ENCODE data around the gene HAP1. TPM values are rescaled to one million over a fixed set of nuclear protein-coding genes. Genes with fewer than 3 reads are reported as not detected.

Gene HAP1
- total RNA-seq, 1 donor from 2014 or later, result 0.62 TPM

DNA sequence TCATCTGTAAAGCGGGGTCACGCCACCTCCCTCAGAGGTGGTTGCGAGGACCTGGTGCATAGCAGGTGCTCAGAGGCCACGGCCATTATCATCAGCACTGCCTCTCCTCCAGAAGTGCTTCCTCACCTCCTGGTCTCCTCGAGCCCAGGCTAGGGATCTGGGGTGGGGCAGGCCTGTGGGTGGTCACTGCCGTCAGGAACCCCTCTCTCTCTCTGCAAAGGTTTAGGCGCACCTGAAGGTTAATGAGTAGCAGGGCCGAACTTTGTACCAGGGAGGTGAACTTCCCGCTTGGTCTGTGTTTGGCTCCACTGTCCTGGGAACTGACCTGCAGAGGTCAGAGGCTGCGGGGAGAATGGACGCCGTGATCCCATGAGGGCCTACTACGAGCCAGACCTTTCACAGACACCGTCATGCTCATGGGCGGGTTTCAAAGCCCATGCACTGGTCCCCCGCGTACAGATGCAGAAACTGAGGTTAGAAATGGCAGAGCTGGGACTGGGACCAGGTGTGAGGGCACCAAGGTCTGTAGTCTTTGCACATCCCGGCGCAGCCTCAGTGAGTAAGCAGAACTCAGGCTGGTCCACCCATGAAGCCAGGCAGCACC, 38.2 kb upstream of the HAP1 start:
- Histone ChIP-seq H3K4me1 (peaks cover 62% of the 10 kb centered on the region), H3K4me3 (no peak overlapping the region), H3K27ac (peak overlapping the region; percentile 46), H3K9me3 (no peaks in the 10 kb centered on the region), H3K36me3 (peaks cover 45% of the 10 kb centered on the region), H3K27me3 (ENCODE audit: low read depth) (no peaks in the 10 kb centered on the region)
- intact Hi-C loops (cut with DNase I), result no loop called here
- TF ChIP-seq, protein P1, sequence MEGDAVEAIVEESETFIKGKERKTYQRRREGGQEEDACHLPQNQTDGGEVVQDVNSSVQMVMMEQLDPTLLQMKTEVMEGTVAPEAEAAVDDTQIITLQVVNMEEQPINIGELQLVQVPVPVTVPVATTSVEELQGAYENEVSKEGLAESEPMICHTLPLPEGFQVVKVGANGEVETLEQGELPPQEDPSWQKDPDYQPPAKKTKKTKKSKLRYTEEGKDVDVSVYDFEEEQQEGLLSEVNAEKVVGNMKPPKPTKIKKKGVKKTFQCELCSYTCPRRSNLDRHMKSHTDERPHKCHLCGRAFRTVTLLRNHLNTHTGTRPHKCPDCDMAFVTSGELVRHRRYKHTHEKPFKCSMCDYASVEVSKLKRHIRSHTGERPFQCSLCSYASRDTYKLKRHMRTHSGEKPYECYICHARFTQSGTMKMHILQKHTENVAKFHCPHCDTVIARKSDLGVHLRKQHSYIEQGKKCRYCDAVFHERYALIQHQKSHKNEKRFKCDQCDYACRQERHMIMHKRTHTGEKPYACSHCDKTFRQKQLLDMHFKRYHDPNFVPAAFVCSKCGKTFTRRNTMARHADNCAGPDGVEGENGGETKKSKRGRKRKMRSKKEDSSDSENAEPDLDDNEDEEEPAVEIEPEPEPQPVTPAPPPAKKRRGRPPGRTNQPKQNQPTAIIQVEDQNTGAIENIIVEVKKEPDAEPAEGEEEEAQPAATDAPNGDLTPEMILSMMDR (IDR thresholded peaks at IDR 0.05), result no peak
- ATAC-seq (no peak), DNase-seq (no peak)

DNA sequence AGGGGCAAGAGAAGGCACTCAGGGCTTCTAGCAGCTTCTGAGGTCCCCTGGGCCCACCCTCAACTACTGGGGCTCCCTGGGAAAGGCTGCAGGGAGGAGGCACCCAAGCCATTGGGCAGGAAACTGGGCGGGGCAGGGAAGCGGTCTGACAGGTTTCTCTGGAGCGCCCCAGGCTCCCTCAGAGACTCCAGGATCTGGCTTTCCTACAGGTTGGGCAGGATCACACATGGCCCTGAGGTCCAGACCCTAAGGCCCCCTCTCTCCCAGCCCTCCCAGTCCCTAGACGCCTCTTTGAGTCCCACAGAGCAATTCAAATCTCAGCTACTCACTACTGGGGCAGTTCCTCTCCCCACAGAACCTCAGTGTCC, 37.8 kb upstream of the HAP1 start:
- TF ChIP-seq, protein P1 (IDR thresholded peaks at IDR 0.05), result no peak
- peaks cover 50% of the 10 kb centered on the region for H3K36me3 ChIP-seq
- ATAC-seq, result peak; percentile 84 to 85
- no peaks in the 10 kb centered on the region for H3K9me3 ChIP-seq
- intact Hi-C loops (cut with DNase I), result no loop called here
- peaks cover 57% of the 10 kb centered on the region for H3K4me1 ChIP-seq
- DNase-seq, result peak; percentile 85
- H3K4me3 ChIP-seq, result no peak overlapping the region
- peak overlapping the region; percentile 46 for H3K27ac ChIP-seq
- no peaks in the 10 kb centered on the region for H3K27me3 ChIP-seq (ENCODE audit: low read depth)

DNA sequence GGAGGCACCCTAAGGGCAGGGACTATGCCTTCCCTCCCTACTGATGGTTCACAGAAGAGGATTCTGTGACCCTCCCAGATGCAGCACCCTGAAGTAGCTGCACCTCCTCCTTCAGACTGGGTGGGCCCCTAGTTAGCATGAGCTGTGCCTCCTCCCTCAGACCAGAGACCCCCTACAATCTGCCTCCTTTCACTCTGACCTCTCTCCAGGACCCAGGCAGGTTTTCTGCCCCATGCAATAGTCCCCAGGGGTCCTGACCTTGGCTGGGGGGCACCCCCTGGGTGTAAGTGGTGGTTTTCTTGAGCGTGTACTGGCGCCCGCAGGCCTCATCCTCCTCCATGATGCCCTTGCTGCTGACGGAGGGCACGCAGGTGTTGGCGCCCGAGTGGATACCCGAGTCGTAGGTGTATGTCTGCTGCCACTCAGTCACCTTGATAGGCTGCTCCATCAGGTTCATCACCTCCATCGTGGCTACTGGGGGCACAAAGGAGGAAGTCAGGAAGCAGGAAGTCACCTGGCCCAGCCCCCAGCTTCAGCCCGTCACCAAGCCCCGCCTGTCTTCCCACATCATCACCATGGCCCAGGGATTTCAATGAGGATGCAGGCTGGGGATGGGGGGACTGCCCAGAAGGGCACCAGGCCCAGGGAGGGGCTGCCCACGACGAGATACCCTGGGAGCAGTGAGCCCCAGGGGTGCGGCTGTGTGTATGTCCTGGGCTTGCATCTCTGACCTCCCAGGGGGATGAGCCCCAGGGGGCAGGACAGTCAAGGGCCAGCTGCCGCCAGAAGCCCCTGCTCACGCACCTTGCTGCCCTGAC, 37.2 kb upstream of the HAP1 start:
- Histone ChIP-seq H3K4me1 (peaks cover 51% of the 10 kb centered on the region), H3K27me3 (ENCODE audit: low read depth) (no peaks in the 10 kb centered on the region), H3K27ac (peak overlapping the region; percentile 46), H3K4me3 (no peak overlapping the region), H3K9me3 (no peaks in the 10 kb centered on the region), H3K36me3 (peaks cover 56% of the 10 kb centered on the region)
- TF ChIP-seq, protein P1 (IDR thresholded peaks at IDR 0.05), result no peak
- ATAC-seq (peak in 1 of 2 donors; percentile 1), DNase-seq (no peak)
- intact Hi-C loops (cut with DNase I), result no loop called here

DNA sequence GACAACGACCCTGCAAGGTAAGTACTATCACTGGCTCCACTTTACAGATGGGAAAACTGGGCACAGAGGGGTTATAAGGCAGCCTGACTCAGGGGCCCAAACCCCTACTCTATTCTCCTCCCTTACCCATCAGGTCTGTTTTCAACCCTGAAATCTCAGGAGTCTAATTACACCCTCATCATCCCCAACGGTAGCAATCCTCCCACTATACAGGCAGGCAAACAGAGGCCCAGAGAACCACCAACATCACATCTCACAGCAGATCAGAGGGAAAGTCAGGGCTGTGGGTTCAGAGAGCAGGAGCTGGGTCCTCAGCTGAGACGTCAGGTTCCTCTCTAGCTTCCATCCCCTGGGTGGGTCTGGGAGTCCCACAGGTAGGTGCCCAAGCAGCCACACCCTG, 35.5 kb upstream of the HAP1 start:
- TF ChIP-seq, protein P1 (IDR thresholded peaks at IDR 0.05), result no peak
- Histone ChIP-seq H3K27ac (no peak overlapping the region), H3K36me3 (peaks cover 72% of the 10 kb centered on the region), H3K4me1 (peaks cover 35% of the 10 kb centered on the region), H3K9me3 (no peaks in the 10 kb centered on the region), H3K27me3 (ENCODE audit: low read depth) (no peaks in the 10 kb centered on the region), H3K4me3 (no peak overlapping the region)
- ATAC-seq (no peak), DNase-seq (no peak)
- intact Hi-C loops (cut with DNase I), result no loop called here

DNA sequence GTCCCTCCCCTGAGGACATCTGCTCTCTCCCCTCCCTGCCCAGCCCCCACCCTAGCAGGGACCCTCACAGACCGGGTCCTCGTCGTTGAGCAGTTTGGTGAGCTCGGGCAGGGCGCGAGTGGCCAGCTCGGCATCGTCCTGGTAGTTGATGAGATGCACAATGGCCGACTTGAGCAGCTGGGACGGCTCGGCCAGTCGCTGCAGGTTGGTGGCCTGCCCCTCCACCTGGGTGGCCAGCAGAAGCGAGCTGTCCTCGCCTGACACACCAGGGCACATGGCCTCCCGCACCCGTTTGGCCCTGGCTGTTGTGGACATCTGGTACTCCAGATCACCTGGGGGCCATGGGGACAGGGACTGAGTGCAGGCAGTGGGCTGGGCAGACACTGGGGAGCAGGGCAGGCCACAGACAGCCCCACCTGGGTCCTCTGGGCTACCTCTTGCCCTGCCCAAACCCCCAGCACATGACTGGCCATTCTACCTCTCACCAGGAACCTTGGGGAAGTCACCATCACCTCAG, 35.0 kb upstream of the HAP1 start:
- intact Hi-C loops (cut with DNase I), result no loop called here
- Histone ChIP-seq H3K4me1 (peaks cover 29% of the 10 kb centered on the region), H3K36me3 (peaks cover 77% of the 10 kb centered on the region), H3K27me3 (ENCODE audit: low read depth) (no peaks in the 10 kb centered on the region), H3K9me3 (no peaks in the 10 kb centered on the region), H3K4me3 (no peak overlapping the region), H3K27ac (no peak overlapping the region)
- ATAC-seq (no peak), DNase-seq (no peak)
- TF ChIP-seq, protein P1 (IDR thresholded peaks at IDR 0.05), result no peak
